NCI-H82 treated with DMSO at 0.1 percent for 48 hours (cell line): ENCODE results near the gene RIN2.
"Not testable (repeated sequence)": the region's sequence is repeated elsewhere in the genome, so short reads cannot be mapped to it uniquely, and the experiment has no call there.

Source experiments
- DNase-seq: peaks from one replicate; lab custom pipeline; 2025; ENCODE audit not compliant: unreplicated experiment; lab: John Stamatoyannopoulos, UW

Gene RIN2

GRCh38 chr20:19785173-19785982, 27.3 kb downstream of the RIN2 start:
- DNase-seq = no peak

- DNase-seq = no peak
Measured at GRCh38 chr20:19785983-19786285, 27.9 kb downstream of the RIN2 start.

- peak; percentile 61 for DNase-seq
Measured at GRCh38 chr20:19786311-19786710, 28.3 kb downstream of the RIN2 start.

DNA sequence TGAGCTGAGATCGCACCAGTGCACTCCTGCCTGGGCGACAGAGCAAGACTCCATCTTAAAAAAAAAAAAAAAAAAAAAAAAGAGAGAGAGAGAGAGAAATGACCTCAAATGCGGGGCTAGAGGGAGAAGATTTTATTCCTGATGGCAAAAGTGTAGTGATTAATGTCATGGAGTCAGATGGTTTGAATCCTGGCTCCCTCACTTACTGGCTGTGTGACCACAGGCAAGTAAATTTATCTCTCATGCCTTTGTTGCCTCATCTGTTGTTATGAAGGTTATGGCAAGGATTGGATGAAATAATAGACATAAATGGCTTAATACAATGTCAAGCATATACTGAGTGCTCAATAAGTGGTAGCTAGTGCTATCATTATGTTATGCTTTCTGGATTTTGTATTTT, 29.3 kb downstream of the RIN2 start:
- no peak for DNase-seq

GRCh38 chr20:19789009-19789408, 31.0 kb downstream of the RIN2 start:
- DNase-seq = no peak

- DNase-seq = no peak
Measured at GRCh38 chr20:19789446-19789845, 31.4 kb downstream of the RIN2 start.

- no peak for DNase-seq
Measured at GRCh38 chr20:19791887-19792286, 33.8 kb downstream of the RIN2 start.

- DNase-seq = no peak
Measured at GRCh38 chr20:19793716-19794115, 35.7 kb downstream of the RIN2 start.

- DNase-seq = no peak
Measured at GRCh38 chr20:19794941-19795340, 36.9 kb downstream of the RIN2 start.

DNA sequence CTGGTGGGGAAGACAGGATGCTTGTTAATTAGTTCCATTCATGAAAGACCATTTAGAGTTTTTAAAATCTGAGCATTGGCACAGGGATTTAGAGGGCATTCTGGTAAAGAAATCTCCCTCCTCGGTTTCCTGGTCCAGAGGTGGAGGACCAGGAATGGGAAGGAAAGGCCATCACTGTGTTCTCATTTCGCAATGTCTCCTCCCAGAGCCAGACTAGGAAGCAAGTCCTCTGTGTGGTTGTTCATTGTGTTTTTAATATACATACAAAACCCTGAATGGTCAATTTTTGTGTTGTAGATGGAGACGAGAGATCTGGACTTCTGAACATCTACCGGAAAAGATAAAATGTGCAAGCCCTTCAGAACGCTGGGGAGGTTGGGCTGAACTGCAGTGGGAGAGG, 41.3 kb downstream of the RIN2 start:
- DNase-seq = no peak

DNA sequence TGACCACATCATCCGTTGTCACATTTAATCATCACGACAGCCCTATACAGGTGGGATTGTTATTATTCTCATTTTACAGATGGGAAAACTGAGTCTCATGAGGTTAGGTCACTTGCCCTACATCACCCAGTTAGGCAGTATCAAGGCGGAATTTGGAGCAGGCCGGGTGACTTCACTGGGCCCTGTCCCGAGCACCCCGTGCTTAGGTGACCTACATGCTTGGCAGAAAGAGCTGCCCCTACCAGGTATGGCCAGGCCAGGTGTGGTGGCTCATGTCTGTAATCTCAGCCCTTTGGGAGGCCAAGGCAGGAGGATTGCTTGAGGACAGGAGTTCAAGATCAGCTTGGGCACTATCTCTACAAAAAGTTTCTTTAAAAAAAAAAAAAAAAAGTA, 44.0 kb downstream of the RIN2 start:
- DNase-seq = no peak

GRCh38 chr20:19802492-19803158, 44.6 kb downstream of the RIN2 start:
- DNase-seq = peak; percentile 4

DNA sequence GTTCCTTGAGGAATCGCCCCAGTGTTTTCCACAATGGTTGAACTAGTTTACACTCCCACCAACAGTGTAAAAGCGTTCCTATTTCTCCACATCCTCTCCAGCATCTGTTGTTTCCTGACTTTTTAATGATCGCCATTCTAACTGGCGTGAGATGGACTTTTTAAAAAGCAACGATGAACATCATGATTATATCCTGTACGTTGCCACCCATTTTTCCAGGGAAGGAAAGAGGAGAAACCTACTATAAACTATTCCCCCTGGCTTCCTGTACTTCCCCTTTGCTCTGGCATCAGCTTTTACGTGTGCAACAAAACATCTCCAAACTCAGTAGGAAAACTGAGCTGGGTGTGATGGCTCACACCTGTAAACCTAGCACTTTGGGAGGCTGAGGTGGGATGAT, 48.2 kb downstream of the RIN2 start:
- DNase-seq = not testable (repeated sequence)

DNA sequence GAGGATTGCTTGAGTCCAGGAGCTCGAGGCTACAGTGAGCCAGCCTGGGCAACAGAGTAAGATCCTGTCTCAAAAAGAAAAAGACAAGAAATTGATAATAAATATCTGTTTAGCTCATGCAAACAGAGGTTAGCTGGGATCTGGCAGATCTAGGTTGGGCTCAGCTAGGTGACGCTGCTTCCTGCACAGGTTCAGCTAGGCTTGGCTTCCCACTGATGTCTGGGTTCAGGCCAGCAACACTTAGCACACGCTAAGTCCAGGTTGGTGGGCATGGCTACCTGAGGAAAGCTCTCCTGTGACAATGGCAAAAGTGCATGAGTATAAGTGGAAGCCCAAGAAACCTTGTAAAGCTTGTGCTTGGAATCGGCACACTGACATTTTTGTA, 48.7 kb downstream of the RIN2 start:
- no peak for DNase-seq

DNA sequence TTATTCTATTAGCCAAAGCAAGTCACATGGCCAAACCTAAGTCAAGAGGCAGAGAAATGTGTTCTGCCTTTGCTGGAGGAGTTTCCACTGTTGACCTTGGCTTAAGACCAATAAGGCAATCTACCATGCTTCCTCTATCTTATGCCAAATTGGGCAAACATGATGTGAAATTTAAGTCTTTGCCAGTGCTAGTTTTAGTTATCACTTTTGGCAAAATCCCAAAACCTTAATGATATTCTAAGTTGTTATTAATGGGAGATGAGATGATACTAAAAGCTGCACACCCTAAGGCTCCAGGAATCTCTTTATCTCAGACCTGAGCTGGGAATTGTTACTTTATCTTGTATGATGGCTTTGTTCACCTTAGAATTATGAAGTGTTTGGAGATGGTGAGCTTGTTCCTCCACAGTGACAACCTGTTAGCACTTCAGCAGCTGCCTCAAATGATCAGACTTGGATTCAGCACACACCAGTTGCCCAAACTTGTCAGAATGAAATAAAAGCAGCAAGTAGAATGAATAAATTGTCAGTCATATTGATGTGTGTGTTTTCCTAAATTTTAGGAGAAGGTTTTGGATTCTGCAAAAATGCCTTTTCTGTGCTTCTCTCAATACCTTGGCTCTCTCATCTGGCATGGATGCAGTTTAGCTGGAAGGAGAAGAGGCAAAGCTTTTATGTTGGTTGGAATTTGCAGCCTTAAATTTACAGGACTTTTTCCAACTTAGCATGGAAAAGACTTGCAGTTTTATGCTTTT, 49.3 kb downstream of the RIN2 start:
- DNase-seq = no peak
